K562 (cell line): Measurements from ENCODE around the gene UBL3. TPM values are rescaled to one million over a fixed set of nuclear protein-coding genes. Genes with fewer than 3 reads are reported as not detected.

ENCODE experiments used
- ATAC-seq: fragments of 200-7000 bp; cut with Tn5 transposase; 3 replicates; pipeline ENCODE4 v1.9.1; 2020; ENCODE audit warnings: moderate library complexity
- BruUV-seq: library from RNA; stranded (reverse); fragments of 400-500 nt; replicated peaks from 2 replicates; lab custom pipeline; 2021; lab: Mats Ljungman, UMichigan
- CTCF ChIA-PET: fragments of 300-600 bp; formaldehyde crosslinking; extraction: SDS; loops from one replicate; lab custom pipeline; 2021; ENCODE audit warnings: low intra/inter-chr PET ratio; lab: Yijun Ruan, JAX
- POLR2A ChIA-PET: fragments of 300-600, 350-650 bp; sonication (Branson Sonifier 250); formaldehyde crosslinking; extraction: SDS; loops from one replicate; lab custom pipeline; 2021; ENCODE audit warnings: antibody characterized with exemption, inconsistent platforms; lab: Yijun Ruan, JAX
- DNase-seq, 4 experiments: peaks; one replicate each; pipeline versions ENCODE4 v3.0.0 to v3.0.0-alpha.2; 2011 to 2018; ENCODE audit warnings: low spot score in 3 of 4, mixed read lengths in 3 of 4; ENCODE audit errors: extremely low read depth in 1 of 4
- FAIRE-seq: peaks from 2 replicates; lab custom pipeline; 2011; peaks lifted over from hg19 to GRCh38; lab: Jason Lieb, UNC
- H2AFZ ChIP-seq: 2 replicates; pipeline ENCODE4 v1.6.0; 2011; ENCODE audit warnings: low read depth, low read length, control low read depth, inconsistent platforms
- H3K27ac ChIP-seq: fragments of 200-600 bp; 3 replicates; pipeline ENCODE4 v1.8.0; 2011; ENCODE audit warnings: low read depth, mild to moderate bottlenecking, control low read depth, inconsistent platforms, low read length, moderate library complexity, mixed read lengths; ENCODE audit errors: extremely low read depth
- H3K27me3 ChIP-seq, 2 experiments: fragments of 300-600 bp in 1 of 2; 2 replicates in 1 of 2; 3 replicates in 1 of 2; pipeline versions ENCODE4 v1.6.0 to v1.8.0; 2011; ENCODE audit warnings: inconsistent platforms in 2 of 2, low read length in 2 of 2, mild to moderate bottlenecking in 1 of 2, mixed read lengths in 1 of 2, moderate library complexity in 1 of 2; ENCODE audit not compliant: control insufficient read depth in 2 of 2, insufficient read depth in 2 of 2
- H3K36me3 ChIP-seq: fragments of 300-600 bp; 3 replicates; pipeline ENCODE4 v1.8.0; 2011; ENCODE audit warnings: mild to moderate bottlenecking, low read length, inconsistent platforms; ENCODE audit not compliant: control insufficient read depth, insufficient read depth
- H3K4me1 ChIP-seq, 2 experiments: fragments of 200-600 bp in 1 of 2; replicated peaks in 1 of 2; 2 replicates in 1 of 2; 3 replicates in 1 of 2; pipeline versions ENCODE4 v1.5.1 to v1.8.0; 2011; ENCODE audit warnings: inconsistent platforms in 2 of 2, low read length in 2 of 2, mild to moderate bottlenecking in 1 of 2, mixed read lengths in 1 of 2, moderate library complexity in 1 of 2; ENCODE audit not compliant: control insufficient read depth in 2 of 2, insufficient read depth in 2 of 2
- H3K4me2 ChIP-seq: 2 replicates; pipeline ENCODE4 v1.6.1; 2011; ENCODE audit warnings: low read length, control low read depth, inconsistent platforms, mixed read lengths; ENCODE audit not compliant: insufficient read depth
- H3K4me3 ChIP-seq: fragments of 200-600 bp; sonication (generic), shearing (Covaris generic); 2 replicates; pipeline ENCODE4 v1.5.1; 2016; ENCODE audit warnings: control low read depth, inconsistent platforms
- H3K79me2 ChIP-seq: fragments of 200-600 bp; 3 replicates; pipeline ENCODE4 v1.8.0; 2011; ENCODE audit warnings: low read length, inconsistent platforms; ENCODE audit not compliant: control insufficient read depth, insufficient read depth
- H3K9ac ChIP-seq, 2 experiments: 2 replicates each; pipeline versions ENCODE4 v1.6.0 to v1.6.1; 2011; ENCODE audit warnings: low read depth in 2 of 2, low read length in 2 of 2, control low read depth in 1 of 2, inconsistent platforms in 1 of 2, mild to moderate bottlenecking in 1 of 2, mixed read lengths in 1 of 2; ENCODE audit not compliant: insufficient read depth in 1 of 2
- H3K9me1 ChIP-seq: one replicate; pipeline ENCODE4 v1.6.0; 2011; ENCODE audit warnings: inconsistent platforms, mild to moderate bottlenecking, low read length, moderate library complexity; ENCODE audit not compliant: control insufficient read depth, insufficient read depth
- H3K9me3 ChIP-seq: replicated peaks from 2 replicates; pipeline ENCODE4 v1.5.1; 2011; ENCODE audit warnings: low read depth, low read length, inconsistent platforms; ENCODE audit not compliant: control insufficient read depth, insufficient read depth
- H4K20me1 ChIP-seq: replicated peaks from 2 replicates; pipeline ENCODE4 v1.6.1; 2011; ENCODE audit warnings: low read length, inconsistent platforms, mixed read lengths; ENCODE audit not compliant: control insufficient read depth, insufficient read depth
- CBFA2T3 ChIP-seq: fragments of 450-650 bp; IDR thresholded peaks from 2 replicates; pipeline ENCODE4 v1.6.1; 2017
- HNRNPL ChIP-seq: fragments of 200-400 bp; formaldehyde crosslinking; IDR thresholded peaks from 2 replicates; pipeline ENCODE4 v1.6.1; 2017; ENCODE audit warnings: low read depth, mild to moderate bottlenecking, low read length
- KDM5B ChIP-seq: fragments of 200-600 bp; sonication (generic); IDR thresholded peaks from 2 replicates; pipeline ENCODE4 v1.6.1; 2012; ENCODE audit warnings: low read depth, mild to moderate bottlenecking, moderate library complexity, low read length, control low read depth, inconsistent platforms; ENCODE audit not compliant: insufficient replicate concordance
- MAFG ChIP-seq: fragments of 450-650 bp; conservative IDR thresholded peaks from 2 replicates; pipeline ENCODE4 v1.6.1; 2016; ENCODE audit warnings: missing genetic modification characterization, missing compliant biosample characterization
- NCOA1 ChIP-seq: fragments of 450-650 bp; IDR thresholded peaks from 2 replicates; pipeline ENCODE4 v1.6.1; 2016; ENCODE audit warnings: low read depth
- NFIC ChIP-seq: fragments of 450-650 bp; IDR thresholded peaks from 2 replicates; pipeline ENCODE4 v1.6.1; 2017; ENCODE audit warnings: mild to moderate bottlenecking, inconsistent platforms
- RNF2 ChIP-seq: sonication (generic); IDR thresholded peaks from 2 replicates; pipeline ENCODE4 v1.6.1; 2016
- ZNF668 ChIP-seq: fragments of 250-450 bp; sonication (Bioruptor Pico); IDR thresholded peaks from 2 replicates; pipeline ENCODE4 v1.8.0; 2022; ENCODE audit warnings: mild to moderate bottlenecking, inconsistent platforms
- WGBS: fragments of 100-300 bp; shearing (Covaris generic); methylation state at CpG from one replicate; pipeline ENCODE4 v1.1.6; 2016; ENCODE audit warnings: low coverage, mixed read lengths; ENCODE audit not compliant: insufficient coverage; ENCODE audit errors: missing lambda C conversion rate; 5-methylcytosine and 5-hydroxymethylcytosine counted together
- in situ Hi-C: fragments of 300-500 bp; cut with MboI; formaldehyde crosslinking; loops from 4 replicates; pipeline ENCODE4 v1.15.0; 2018; ENCODE audit warnings: inconsistent platforms, mixed read lengths
- intact Hi-C: fragments of 100-400 bp; cut with micrococcal nuclease; formaldehyde crosslinking; loops from 2 replicates; pipeline ENCODE4 v1.14.2; 2022
- polyA plus RNA-seq, 8 experiments: library from polyadenylated mRNA; depleted of rRNA in 4 of 8; stranded (reverse) in 5 of 8; unstranded in 3 of 8; fragments of >200 nt; fragmentation: Nextera tagmentation in 2 of 8; fragmentation: Illumina TruSeq in 1 of 8; extraction: Ambion mirVana in 2 of 8; extraction: Trizol in 1 of 8; gene quantifications; 2 replicates each; pipeline versions ENCODE4 v1.2.1 to v1.2.3, GENCODE V29; 2011 to 2014; ENCODE audit warnings: inconsistent platforms in 1 of 8, missing spikeins in 1 of 8
- total RNA-seq, 7 experiments: library from RNA; depleted of rRNA in 6 of 7; stranded (reverse); fragments of >200 nt in 6 of 7; fragmentation: Illumina TruSeq in 2 of 7; extraction: Trizol in 2 of 7; gene quantifications; 2 replicates each; pipeline versions ENCODE4 v1.2.1 to v1.2.3, GENCODE V29; 2011 to 2021; ENCODE audit warnings: low replicate concordance in 1 of 7
- TF ChIP-seq, protein P1 (sequence below): sonication (generic); formaldehyde crosslinking; IDR thresholded peaks from 2 replicates; pipeline ENCODE4 v1.8.0; 2022; ENCODE audit warnings: mild to moderate bottlenecking, missing genetic modification reagents
- TF ChIP-seq, protein P2 (sequence below): fragments of 450-650 bp; IDR thresholded peaks from one replicate; pipeline ENCODE4 v1.6.1; 2018; ENCODE audit warnings: mild to moderate bottlenecking, moderate library complexity; ENCODE audit not compliant: partially characterized antibody
- TF ChIP-seq, protein P3 (sequence below): fragments of 200-800 bp; sonication (Bioruptor generic); IDR thresholded peaks from 2 replicates; pipeline ENCODE4 v1.6.1; 2017; ENCODE audit warnings: missing genetic modification characterization, missing compliant biosample characterization
- TF ChIP-seq, protein P4 (sequence below): sonication (generic); formaldehyde crosslinking; IDR thresholded peaks from 2 replicates; pipeline ENCODE4 v1.8.1; 2023; ENCODE audit warnings: mild to moderate bottlenecking, missing genetic modification reagents

UBL3 gene
- total and polyA plus RNA-seq, 9 of the 15 experiments (the other 6 are each of a cell fraction or from before 2014, with no cell fraction given), result 0.64 to 2.4 (median 1.8) TPM

DNA sequence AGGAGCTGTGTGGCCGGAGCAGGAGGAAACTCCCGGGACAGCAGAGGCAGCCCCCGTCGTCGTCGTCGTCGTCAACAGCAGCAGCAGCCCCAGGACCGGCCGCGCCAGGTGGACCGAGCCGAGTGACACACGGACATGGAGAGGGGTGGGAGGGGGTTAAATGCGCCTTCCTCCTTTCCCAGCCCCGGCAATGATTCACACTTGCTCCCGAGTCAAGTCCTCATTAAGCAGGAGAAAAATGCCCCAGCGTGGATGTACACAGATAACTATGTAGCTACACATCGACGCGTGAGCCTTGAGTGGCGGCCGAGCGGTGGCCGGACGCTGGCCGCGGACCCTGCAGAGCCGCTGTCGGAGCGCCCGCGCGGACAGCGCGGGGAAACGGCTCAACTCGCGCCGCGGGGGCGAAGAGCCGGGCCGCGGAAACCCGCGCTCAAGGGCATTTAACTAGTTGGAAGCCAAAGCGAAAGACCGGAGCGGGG, 645 bp downstream of the UBL3 start (continued):
- TF ChIP-seq, protein P1, sequence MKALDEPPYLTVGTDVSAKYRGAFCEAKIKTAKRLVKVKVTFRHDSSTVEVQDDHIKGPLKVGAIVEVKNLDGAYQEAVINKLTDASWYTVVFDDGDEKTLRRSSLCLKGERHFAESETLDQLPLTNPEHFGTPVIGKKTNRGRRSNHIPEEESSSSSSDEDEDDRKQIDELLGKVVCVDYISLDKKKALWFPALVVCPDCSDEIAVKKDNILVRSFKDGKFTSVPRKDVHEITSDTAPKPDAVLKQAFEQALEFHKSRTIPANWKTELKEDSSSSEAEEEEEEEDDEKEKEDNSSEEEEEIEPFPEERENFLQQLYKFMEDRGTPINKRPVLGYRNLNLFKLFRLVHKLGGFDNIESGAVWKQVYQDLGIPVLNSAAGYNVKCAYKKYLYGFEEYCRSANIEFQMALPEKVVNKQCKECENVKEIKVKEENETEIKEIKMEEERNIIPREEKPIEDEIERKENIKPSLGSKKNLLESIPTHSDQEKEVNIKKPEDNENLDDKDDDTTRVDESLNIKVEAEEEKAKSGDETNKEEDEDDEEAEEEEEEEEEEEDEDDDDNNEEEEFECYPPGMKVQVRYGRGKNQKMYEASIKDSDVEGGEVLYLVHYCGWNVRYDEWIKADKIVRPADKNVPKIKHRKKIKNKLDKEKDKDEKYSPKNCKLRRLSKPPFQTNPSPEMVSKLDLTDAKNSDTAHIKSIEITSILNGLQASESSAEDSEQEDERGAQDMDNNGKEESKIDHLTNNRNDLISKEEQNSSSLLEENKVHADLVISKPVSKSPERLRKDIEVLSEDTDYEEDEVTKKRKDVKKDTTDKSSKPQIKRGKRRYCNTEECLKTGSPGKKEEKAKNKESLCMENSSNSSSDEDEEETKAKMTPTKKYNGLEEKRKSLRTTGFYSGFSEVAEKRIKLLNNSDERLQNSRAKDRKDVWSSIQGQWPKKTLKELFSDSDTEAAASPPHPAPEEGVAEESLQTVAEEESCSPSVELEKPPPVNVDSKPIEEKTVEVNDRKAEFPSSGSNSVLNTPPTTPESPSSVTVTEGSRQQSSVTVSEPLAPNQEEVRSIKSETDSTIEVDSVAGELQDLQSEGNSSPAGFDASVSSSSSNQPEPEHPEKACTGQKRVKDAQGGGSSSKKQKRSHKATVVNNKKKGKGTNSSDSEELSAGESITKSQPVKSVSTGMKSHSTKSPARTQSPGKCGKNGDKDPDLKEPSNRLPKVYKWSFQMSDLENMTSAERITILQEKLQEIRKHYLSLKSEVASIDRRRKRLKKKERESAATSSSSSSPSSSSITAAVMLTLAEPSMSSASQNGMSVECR (CRISPR knock-in tag), result no peak
- TF ChIP-seq RNF2, result no peak

DNA sequence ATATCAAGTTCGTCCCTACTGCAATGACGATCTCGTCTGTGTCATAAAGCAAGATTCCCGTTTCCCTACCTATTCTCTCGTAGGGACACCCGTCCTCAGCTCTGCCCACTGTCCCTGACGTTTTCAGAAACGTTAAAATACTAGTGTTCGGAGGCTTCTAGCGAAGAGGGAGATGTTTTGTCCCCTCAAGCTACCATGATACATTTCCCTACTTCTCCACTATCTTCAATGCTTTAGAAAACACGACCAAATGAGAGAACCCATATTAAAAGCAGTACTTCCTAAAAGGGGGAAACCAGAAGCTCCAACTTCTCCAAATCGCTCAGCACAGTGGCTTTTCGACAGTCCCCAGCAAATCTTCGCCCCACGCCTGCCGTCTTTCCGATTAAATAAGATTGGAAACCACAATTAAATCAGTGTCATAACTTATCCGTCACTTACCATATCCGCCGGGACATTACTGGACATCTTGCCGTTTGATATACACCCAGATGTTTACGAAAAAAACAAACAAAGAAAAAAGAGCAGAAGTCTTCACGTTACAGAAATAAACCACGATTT, 1.3 kb downstream of the UBL3 start:
- POLR2A ChIA-PET, result interaction anchor here (0.6 kb wide), 1 partner anchor 14 kb away, joined by 3 read pairs; no protein-coding TSS in a partner anchor
- FAIRE-seq (no peak), DNase-seq (peak in 1 of 4 experiments; percentile 10), ATAC-seq (no peak)
- H3K4me2 ChIP-seq, result peak overlapping the region; percentile 71
- CTCF ChIA-PET, result no interaction called here
- in situ Hi-C loops, result no loop called here
- H3K4me3 ChIP-seq, result peak overlapping the region; percentile 72
- H3K36me3 ChIP-seq, result no peaks in the 10 kb centered on the region
- peaks cover 0 to 4% of the 10 kb centered on the region in 2 experiments; a peak in 1 of 5 replicates for H3K27me3 ChIP-seq
- H3K4me1 ChIP-seq, result peaks cover 3 to 7% of the 10 kb centered on the region in 2 experiments; a peak in 3 of 5 replicates
- WGBS, result 2% methylated on average over 21 of the region's 24 CpGs
- H3K9me3 ChIP-seq, result no peaks in the 10 kb centered on the region
- H2AFZ ChIP-seq, result peak overlapping the region; percentile 89
- H3K79me2 ChIP-seq, result no peaks in the 10 kb centered on the region
- BruUV-seq, result TSS peak; percentile 65
- no peak overlapping the region for H3K27ac ChIP-seq
- intact Hi-C loops, result loop anchor here (5.0 kb wide), 1 partner anchor 263 kb away; no protein-coding TSS in a partner anchor
- no peaks in the 10 kb centered on the region for H4K20me1 ChIP-seq
- peak overlapping the region; percentile 42 to 90 for H3K9ac ChIP-seq
- H3K9me1 ChIP-seq, result no peaks in the 10 kb centered on the region
- TF ChIP-seq KDM5B (peak; percentile 1), MAFG (tag) (no peak), ZNF668 (no peak), NFIC (no peak), CBFA2T3 (peak; percentile 6; the same call in 1 of the 2 replicates), HNRNPL (no peak), NCOA1 (no peak)
- TF ChIP-seq, protein P2, sequence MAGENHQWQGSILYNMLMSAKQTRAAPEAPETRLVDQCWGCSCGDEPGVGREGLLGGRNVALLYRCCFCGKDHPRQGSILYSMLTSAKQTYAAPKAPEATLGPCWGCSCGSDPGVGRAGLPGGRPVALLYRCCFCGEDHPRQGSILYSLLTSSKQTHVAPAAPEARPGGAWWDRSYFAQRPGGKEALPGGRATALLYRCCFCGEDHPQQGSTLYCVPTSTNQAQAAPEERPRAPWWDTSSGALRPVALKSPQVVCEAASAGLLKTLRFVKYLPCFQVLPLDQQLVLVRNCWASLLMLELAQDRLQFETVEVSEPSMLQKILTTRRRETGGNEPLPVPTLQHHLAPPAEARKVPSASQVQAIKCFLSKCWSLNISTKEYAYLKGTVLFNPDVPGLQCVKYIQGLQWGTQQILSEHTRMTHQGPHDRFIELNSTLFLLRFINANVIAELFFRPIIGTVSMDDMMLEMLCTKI, result no peak
- TF ChIP-seq, protein P3, sequence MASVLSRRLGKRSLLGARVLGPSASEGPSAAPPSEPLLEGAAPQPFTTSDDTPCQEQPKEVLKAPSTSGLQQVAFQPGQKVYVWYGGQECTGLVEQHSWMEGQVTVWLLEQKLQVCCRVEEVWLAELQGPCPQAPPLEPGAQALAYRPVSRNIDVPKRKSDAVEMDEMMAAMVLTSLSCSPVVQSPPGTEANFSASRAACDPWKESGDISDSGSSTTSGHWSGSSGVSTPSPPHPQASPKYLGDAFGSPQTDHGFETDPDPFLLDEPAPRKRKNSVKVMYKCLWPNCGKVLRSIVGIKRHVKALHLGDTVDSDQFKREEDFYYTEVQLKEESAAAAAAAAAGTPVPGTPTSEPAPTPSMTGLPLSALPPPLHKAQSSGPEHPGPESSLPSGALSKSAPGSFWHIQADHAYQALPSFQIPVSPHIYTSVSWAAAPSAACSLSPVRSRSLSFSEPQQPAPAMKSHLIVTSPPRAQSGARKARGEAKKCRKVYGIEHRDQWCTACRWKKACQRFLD (CRISPR knock-in tag), result no peak
- TF ChIP-seq, protein P4, sequence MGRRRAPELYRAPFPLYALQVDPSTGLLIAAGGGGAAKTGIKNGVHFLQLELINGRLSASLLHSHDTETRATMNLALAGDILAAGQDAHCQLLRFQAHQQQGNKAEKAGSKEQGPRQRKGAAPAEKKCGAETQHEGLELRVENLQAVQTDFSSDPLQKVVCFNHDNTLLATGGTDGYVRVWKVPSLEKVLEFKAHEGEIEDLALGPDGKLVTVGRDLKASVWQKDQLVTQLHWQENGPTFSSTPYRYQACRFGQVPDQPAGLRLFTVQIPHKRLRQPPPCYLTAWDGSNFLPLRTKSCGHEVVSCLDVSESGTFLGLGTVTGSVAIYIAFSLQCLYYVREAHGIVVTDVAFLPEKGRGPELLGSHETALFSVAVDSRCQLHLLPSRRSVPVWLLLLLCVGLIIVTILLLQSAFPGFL (CRISPR knock-in tag), result no peak
